HL-60 (cell line): ENCODE data around the gene CACNA2D3.

Experiments
- CTCF ChIP-seq: IDR thresholded peaks from one replicate; pipeline ENCODE4 v1.5.1; 2011; ENCODE audit warnings: low read length, control low read depth, inconsistent platforms; ENCODE audit not compliant: insufficient read depth
- GABPA ChIP-seq: IDR thresholded peaks from 2 replicates; pipeline ENCODE4 v1.6.1; 2012; ENCODE audit warnings: low read depth
- POLR2AphosphoS5 ChIP-seq: IDR thresholded peaks from 2 replicates; pipeline ENCODE4 v1.6.1; 2012; ENCODE audit warnings: low read depth
- REST ChIP-seq: IDR thresholded peaks from 2 replicates; pipeline ENCODE4 v1.6.1; 2012; ENCODE audit warnings: low read depth; ENCODE audit not compliant: insufficient replicate concordance
- SPI1 ChIP-seq: IDR thresholded peaks from 2 replicates; pipeline ENCODE4 v1.6.1; 2012; ENCODE audit warnings: low read depth, mild to moderate bottlenecking, borderline replicate concordance

- TF ChIP-seq CTCF (no peak), POLR2AphosphoS5 (no peak), REST (no peak), SPI1 (no peak), GABPA (no peak)
Observed at GRCh38 chr3:54797111-54797510, 674.8 kb downstream of the CACNA2D3 start.
